Kidney (tissue), 22 donors: ENCODE data around the gene ETV7. TPM values are rescaled to one million over a fixed set of nuclear protein-coding genes. Genes with fewer than 3 reads are reported as not detected.
A peak's percentile ranks its signal among the peaks of the same experiment; 100 is the strongest.

Experiments used
- DNase-seq, 5 donors: peaks; one replicate each; pipeline ENCODE4 v3.0.0-alpha.2; 2013 to 2020
- FAIRE-seq: peaks from 2 replicates; lab custom pipeline; 2012; peaks lifted over from hg19 to GRCh38; lab: Jason Lieb, UNC
- H3K27ac ChIP-seq, 2 donors: one replicate each; pipeline ENCODE4 v1.7.0; 2013; ENCODE audit warnings: low read depth in 2 of 2, low read length in 2 of 2, inconsistent platforms in 1 of 2
- H3K27me3 ChIP-seq: one replicate; pipeline ENCODE4 v1.7.1; 2013; ENCODE audit warnings: low read length, inconsistent platforms; ENCODE audit not compliant: control insufficient read depth, insufficient read depth
- H3K36me3 ChIP-seq, 3 donors: one replicate each; pipeline versions ENCODE4 v1.7.0 to v1.7.1; 2013; ENCODE audit warnings: low read length in 3 of 3, control low read depth in 1 of 3, inconsistent platforms in 1 of 3; ENCODE audit not compliant: insufficient read depth in 3 of 3, control insufficient read depth in 2 of 3
- H3K4me1 ChIP-seq, 3 donors: one replicate each; pipeline versions ENCODE4 v1.7.0 to v1.7.1; 2013; ENCODE audit warnings: low read length in 3 of 3, inconsistent platforms in 1 of 3, low read depth in 1 of 3; ENCODE audit not compliant: control insufficient read depth in 2 of 3, insufficient read depth in 2 of 3
- H3K4me3 ChIP-seq, 3 donors: one replicate each; pipeline versions ENCODE4 v1.7.0 to v1.8.1; 2013; ENCODE audit warnings: low read length in 3 of 3, control low read depth in 1 of 3, inconsistent platforms in 1 of 3
- H3K9ac ChIP-seq, 3 donors: one replicate each; pipeline versions ENCODE4 v1.7.0 to v1.7.1; 2013; ENCODE audit warnings: low read length in 3 of 3, control low read depth in 1 of 3, inconsistent platforms in 1 of 3
- H3K9me3 ChIP-seq, 3 donors: one replicate each; pipeline versions ENCODE4 v1.7.0 to v1.7.1; 2013; ENCODE audit warnings: low read length in 3 of 3, control low read depth in 1 of 3, inconsistent platforms in 1 of 3; ENCODE audit not compliant: control insufficient read depth in 2 of 3, insufficient read depth in 1 of 3
- CTCF ChIP-seq: IDR thresholded peaks from 3 replicates; pipeline ENCODE4 v1.5.1; 2012; ENCODE audit warnings: mild to moderate bottlenecking, moderate library complexity, borderline replicate concordance; ENCODE audit not compliant: insufficient read depth; ENCODE audit errors: extremely low read depth
- intact Hi-C: fragments of 100-400 bp; cut with DNase I; formaldehyde crosslinking; loops from one replicate; pipeline ENCODE4 v1.11.1; 2022
- long read RNA-seq, 10 donors: library from polyadenylated mRNA in 1 of 10; unstranded in 1 of 10; transcript quantifications; one replicate each; pipeline ENCODE4 v2.0.0 and lab custom pipeline, GENCODE V29; 2021 to 2026
- polyA plus RNA-seq: library from polyadenylated mRNA; stranded (reverse); fragments of 350-450 nt; fragmentation: Illumina TruSeq; extraction: RNeasy Lipid Tissue Mini Kit (QIAGEN cat#74804); gene quantifications from one replicate; pipeline ENCODE4 v1.2.3, GENCODE V29; 2014; ENCODE audit warnings: low read depth, low replicate concordance; ENCODE audit not compliant: insufficient read depth
- total RNA-seq: library from RNA; stranded (reverse); fragmentation: NEBNext Ultra II Directional; extraction: Animal tissue kit (Norgen Biotek cat#: 25700); gene quantifications from one replicate; pipeline ENCODE4 v1.2.1, GENCODE V29; 2021
- donor health status: control.
- donor health status: control.
- donor health status: control.
- donor health status: control.
- donor health status: control.
- donor health status: DM: yes; HTN: yes; CAD: no.
- donor health status: Normal renal cell carcinoma (clear cell type).

Gene ETV7
- total RNA-seq (4.6 TPM), polyA plus RNA-seq (0.99 TPM)
- long read RNA-seq, donor 1, result 0 reads
- long read RNA-seq, donor 2, result 0 reads
- long read RNA-seq, donor 3, result 0 reads
- long read RNA-seq, donor 4, result 0 reads
- long read RNA-seq, donor 5, result 0 reads
- long read RNA-seq, donor 6, result 0 reads
- long read RNA-seq, donor 7, partial matches to known transcripts, result 0 of 1 reads
- long read RNA-seq, donor 7, other reads (novel, unspliced or antisense), result 0 of 1 reads
- long read RNA-seq, donor 8, result 0 reads
- long read RNA-seq, donor 9, result 0 reads
- long read RNA-seq, donor 10, result 0 reads

GRCh38 chr6:36387440-36388303, at the start of gene ETV7:
Gene ETV7, minus strand, starts transcription at chr6:36387669. Its CDS starts 128 bp downstream, at chr6:36387541.
- H3K27ac ChIP-seq, result peak within 1 kb of the TSS in 1 of 2 donors; percentile 13
- peaks cover 15% of the 10 kb centered on the region for H3K27me3 ChIP-seq
- DNase-seq (peak in 3 of 5 donors; percentile 32 to 58 (median 57)), FAIRE-seq (no peak)
- H3K4me1 ChIP-seq, result peaks cover 0 to 10% (median 0%) of the 10 kb centered on the region in 3 donors
- intact Hi-C loops, result no loop called here
- H3K4me3 ChIP-seq, result peak within 1 kb of the TSS; percentile 38 to 83 (median 82)
- no peaks in the 10 kb centered on the region for H3K36me3 ChIP-seq
- TF ChIP-seq CTCF, result no peak
- no peaks in the 10 kb centered on the region for H3K9me3 ChIP-seq
- H3K9ac ChIP-seq, result peak within 1 kb of the TSS; percentile 38 to 77 (median 42)

GRCh38 chr6:36436466-36436865, 49.0 kb upstream of the ETV7 start:
- Histone ChIP-seq H3K4me3 (no peak overlapping the region), H3K9me3 (no peaks in the 10 kb centered on the region), H3K9ac (no peak overlapping the region), H3K27me3 (no peaks in the 10 kb centered on the region), H3K4me1 (peaks cover 0 to under 1% (median 0%) of the 10 kb centered on the region in 3 donors), H3K36me3 (no peaks in the 10 kb centered on the region), H3K27ac (no peak overlapping the region)
- no peak for TF ChIP-seq CTCF
- intact Hi-C loops, result no loop called here
- FAIRE-seq (no peak), DNase-seq (no peak)

- H3K27me3 ChIP-seq, result no peaks in the 10 kb centered on the region
- H3K36me3 ChIP-seq, result no peaks in the 10 kb centered on the region
- FAIRE-seq (no peak), DNase-seq (no peak)
- H3K27ac ChIP-seq, result no peak overlapping the region
- no peak overlapping the region for H3K9ac ChIP-seq
- intact Hi-C loops, result no loop called here
- H3K4me3 ChIP-seq, result no peak overlapping the region
- H3K9me3 ChIP-seq, result no peaks in the 10 kb centered on the region
- H3K4me1 ChIP-seq, result no peaks in the 10 kb centered on the region
- TF ChIP-seq CTCF, result no peak
These were observed 44.7 kb upstream of the ETV7 start for GRCh38 chr6:36432151-36432671.
